Fibroblast of mammary gland (primary cell): ENCODE results near the gene CAMK2A.
A peak's percentile ranks its signal among the peaks of the same experiment; 100 is the strongest.

ENCODE experiments used
- DNase-seq: peaks from one replicate; pipeline ENCODE4 v3.0.0-alpha.2; 2010; ENCODE audit warnings: low read depth
- H3K4me3 ChIP-seq: 2 replicates; pipeline ENCODE4 v1.5.1; 2011; ENCODE audit warnings: low read depth, mild to moderate bottlenecking, low read length, moderate library complexity; ENCODE audit not compliant: control insufficient read depth
- TF ChIP-seq, protein P1 (sequence below): conservative IDR thresholded peaks from 2 replicates; pipeline ENCODE4 v1.5.1; 2011; ENCODE audit warnings: low read depth, low read length, inconsistent platforms; ENCODE audit not compliant: control insufficient read depth, insufficient read depth

Gene CAMK2A

DNA sequence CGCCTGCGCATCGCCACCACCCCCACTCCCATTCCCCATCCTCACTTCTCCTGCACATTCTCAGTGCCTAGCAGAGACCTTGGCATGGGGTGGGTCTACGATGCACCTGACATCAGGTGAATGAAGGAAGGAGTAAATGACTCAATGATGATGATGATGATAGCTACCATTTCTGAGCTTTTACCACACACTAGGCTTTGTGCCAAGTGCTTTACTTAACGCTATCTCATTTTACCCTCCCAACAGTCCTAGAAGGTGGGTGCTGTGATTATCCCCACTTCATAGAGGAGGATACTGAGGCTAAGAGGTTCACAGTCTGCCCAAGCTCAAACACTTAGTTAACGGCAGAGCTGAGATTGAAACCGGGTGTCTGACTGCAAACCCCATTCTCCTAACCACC lies 27.1 kb downstream of the CAMK2A start:
- no peak for DNase-seq
- TF ChIP-seq, protein P1, sequence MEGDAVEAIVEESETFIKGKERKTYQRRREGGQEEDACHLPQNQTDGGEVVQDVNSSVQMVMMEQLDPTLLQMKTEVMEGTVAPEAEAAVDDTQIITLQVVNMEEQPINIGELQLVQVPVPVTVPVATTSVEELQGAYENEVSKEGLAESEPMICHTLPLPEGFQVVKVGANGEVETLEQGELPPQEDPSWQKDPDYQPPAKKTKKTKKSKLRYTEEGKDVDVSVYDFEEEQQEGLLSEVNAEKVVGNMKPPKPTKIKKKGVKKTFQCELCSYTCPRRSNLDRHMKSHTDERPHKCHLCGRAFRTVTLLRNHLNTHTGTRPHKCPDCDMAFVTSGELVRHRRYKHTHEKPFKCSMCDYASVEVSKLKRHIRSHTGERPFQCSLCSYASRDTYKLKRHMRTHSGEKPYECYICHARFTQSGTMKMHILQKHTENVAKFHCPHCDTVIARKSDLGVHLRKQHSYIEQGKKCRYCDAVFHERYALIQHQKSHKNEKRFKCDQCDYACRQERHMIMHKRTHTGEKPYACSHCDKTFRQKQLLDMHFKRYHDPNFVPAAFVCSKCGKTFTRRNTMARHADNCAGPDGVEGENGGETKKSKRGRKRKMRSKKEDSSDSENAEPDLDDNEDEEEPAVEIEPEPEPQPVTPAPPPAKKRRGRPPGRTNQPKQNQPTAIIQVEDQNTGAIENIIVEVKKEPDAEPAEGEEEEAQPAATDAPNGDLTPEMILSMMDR = no peak
- no peak overlapping the region for H3K4me3 ChIP-seq

DNA sequence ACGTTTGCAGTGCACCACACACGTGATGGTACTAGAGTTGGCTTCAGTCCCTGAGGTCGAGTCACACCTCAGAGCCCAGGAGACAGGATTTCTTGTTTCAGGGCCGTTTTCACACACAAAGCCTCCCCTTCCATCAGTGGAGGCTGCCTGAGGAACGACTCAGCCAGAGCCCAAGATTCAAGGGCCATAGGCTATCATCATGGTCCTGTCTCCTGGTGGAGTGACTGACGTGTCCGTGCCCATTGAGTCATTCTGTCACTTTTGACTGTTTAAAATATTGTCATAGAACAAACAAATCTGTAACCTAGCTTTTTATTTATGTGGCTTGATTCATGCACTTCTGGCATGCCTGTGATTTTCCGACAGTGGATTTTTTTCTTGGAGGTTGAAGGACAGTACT lies 28.3 kb downstream of the CAMK2A start:
- no peak overlapping the region for H3K4me3 ChIP-seq
- peak; percentile 38 for DNase-seq
- TF ChIP-seq, protein P1 = no peak

DNA sequence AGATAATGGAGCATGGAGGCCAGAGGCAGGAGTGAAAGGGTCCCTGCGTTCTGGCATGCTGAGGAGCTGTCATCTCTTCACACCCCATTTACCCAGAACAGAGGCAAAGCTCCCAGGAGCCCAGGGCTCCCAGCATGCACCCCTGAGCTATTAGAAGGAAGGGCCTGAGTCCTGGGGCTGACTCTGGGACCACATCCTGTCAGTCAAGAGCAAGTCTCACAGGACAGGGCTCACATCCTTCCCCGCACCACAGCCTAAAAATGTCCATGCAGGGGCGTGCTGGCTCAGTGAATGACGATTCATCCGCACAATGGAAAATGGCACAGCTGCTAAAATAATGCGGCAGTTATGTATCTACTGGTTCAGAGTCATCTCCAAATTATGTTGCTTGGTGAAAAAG lies 31.4 kb downstream of the CAMK2A start:
- TF ChIP-seq, protein P1 = no peak

DNA sequence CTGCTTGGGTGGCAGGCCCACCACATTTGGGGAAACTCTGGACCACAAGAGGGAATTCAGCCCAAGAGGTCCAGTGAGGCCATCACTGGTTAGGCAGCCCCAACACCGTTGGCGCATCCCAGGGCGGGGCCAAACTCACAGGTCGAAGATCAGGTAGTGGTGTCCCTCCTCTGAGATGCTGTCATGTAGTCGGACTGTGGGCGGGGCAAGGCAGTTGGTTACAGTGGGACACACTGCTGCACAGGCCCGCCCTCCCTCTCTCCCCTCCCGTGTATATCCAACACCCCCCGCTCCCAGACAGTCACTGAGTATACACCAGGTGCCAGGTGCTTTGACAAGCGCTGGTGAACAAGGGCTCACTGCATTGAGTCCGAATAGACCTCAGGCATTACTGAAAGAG lies 32.1 kb downstream of the CAMK2A start:
- DNase-seq = no peak
- TF ChIP-seq, protein P1 = no peak
- no peak overlapping the region for H3K4me3 ChIP-seq

More for the DNA sequence above, 31.4 kb downstream of the CAMK2A start:
- DNase-seq = no peak
- H3K4me3 ChIP-seq = no peak overlapping the region

DNA sequence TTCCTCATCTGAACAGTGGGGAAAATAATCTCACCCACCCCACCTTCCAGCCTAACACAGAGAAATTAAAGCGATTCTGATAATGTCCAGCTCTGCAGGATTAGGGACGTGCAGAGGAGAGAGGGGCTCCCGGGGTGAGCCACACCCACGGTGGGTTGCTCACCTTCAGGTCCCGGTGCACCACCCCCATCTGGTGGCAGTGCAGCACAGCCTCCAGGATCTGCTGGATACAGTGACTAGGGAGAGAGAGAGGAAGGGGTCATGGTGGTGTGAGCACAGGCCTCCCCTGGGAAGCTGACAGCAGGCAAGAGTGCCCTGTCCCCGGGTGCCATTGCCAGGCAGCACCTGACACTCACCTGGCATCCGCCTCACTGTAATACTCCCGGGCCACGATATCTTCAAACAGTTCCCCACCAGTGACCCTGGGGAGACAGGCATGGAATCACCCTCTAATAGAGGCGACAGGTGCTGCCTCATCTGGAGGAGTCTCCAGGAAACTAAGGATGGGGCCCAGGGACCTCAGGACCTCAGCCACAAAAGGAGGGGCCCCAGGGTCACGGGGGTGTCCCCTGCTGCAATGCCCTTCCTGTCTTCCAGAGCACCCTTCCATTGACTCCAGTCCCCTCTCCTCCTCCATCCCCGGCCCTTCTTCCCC lies 33.0 kb downstream of the CAMK2A start:
- H3K4me3 ChIP-seq = no peak overlapping the region
- DNase-seq = no peak
- TF ChIP-seq, protein P1 = no peak

DNA sequence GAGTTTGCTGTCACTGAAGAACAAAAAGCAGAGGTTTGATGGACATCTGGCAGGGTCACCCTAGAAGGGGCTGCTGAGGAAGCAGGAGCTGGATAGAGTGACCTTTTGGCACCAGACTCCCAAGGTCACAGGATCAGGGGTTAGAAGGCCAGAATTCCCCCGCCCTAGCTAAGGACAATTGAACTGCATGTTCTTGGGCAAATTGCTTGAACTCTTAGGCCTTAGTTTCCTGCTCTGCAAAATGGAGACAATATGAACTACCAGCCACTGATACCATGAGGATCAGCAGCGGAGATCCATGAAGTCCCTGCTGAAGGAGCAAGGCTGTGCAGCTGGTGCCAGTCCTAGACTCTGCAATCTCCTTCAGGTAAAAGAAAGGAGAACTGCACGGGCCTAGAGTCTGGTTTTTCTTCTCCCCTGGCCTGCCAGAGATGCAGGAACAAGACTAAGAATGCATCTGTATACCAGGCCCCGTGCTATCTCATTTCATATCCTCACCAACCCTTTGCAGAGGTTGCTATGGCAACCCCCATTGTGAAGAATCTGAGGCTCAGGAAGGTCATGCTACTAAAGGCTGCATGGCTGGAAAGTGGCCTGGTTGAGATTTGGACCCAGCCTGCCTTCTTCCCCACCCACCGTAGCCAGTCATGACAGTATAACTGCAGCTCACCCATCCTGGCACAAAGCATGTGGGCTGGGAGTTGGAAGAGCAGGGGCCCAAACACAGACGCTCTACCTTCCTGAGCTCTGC lies 33.7 kb downstream of the CAMK2A start:
- no peak overlapping the region for H3K4me3 ChIP-seq
- TF ChIP-seq, protein P1 = no peak
- DNase-seq = no peak
